ENCODE data around the gene C1QL4. TPM values are rescaled to one million over a fixed set of nuclear protein-coding genes. Genes with fewer than 3 reads are reported as not detected.
A peak's percentile ranks its signal among the peaks of the same experiment; 100 is the strongest.

Gene C1QL4
- polyA plus RNA-seq, 2 of the 4 experiments (the other 2 are of a cell fraction), result 1.5 to 2.8 TPM

GRCh38 chr12:49293056-49293956 lies 43.7 kb downstream of the C1QL4 start:
- ChIA-PET POLR2A (interaction anchor here (1.3 kb wide), 1 partner anchor 28 kb away, joined by 5 read pairs; no protein-coding TSS in a partner anchor), CTCF (interaction anchor here (0.6 to 15.8 kb wide), 19 partner anchors 8 to 289 kb away, joined by 3 to 164 read pairs (median 6); partner anchors contain the start of genes C1QL4, DNAJC22, TROAP and TUBA1C)
- H3K4me2 ChIP-seq, result no peak overlapping the region
- H3K4me1 ChIP-seq, result peaks cover 17% of the 10 kb centered on the region; the same call in 2 of the 3 replicates
- H3K4me3 ChIP-seq, result no peak overlapping the region
- H3K27ac ChIP-seq, result 0 out of 6 replicates have a peak overlapping the region, but pooled peaks of 1 of the 2 experiments have one; percentile 0
- WGBS (ENCODE audit: missing lambda C conversion rate), result 59% methylated on average over 16 of the region's 18 CpGs
- FAIRE-seq (no peak), DNase-seq (ENCODE audit: low read depth in 1 of 2, low spot score in 1 of 2) (no peak), ATAC-seq (no peak; a peak in 1 of 6 replicates)
- H3K9me3 ChIP-seq, result no peaks in the 10 kb centered on the region
- TF ChIP-seq NFE2L2 (conservative IDR thresholded peaks at IDR 0.05; ENCODE audit: low read length) (no peak), POLR2A (IDR thresholded peaks at IDR 0.05; ENCODE audit: low read length) (no peak), MAZ (IDR thresholded peaks at IDR 0.05; ENCODE audit: borderline replicate concordance, low read depth, low read length) (no peak), HEYL (CRISPR knock-in tag; IDR thresholded peaks at IDR 0.05) (no peak), ZC3H11A (IDR thresholded peaks at IDR 0.05) (no peak), CTCF (IDR thresholded peaks at IDR 0.05) (no peak), TP53 (CRISPR knock-in tag; IDR thresholded peaks at IDR 0.05) (no peak), HES2 (IDR thresholded peaks at IDR 0.05) (no peak), KDM1A (IDR thresholded peaks at IDR 0.05; ENCODE audit: low read depth) (no peak), HOXB5 (CRISPR knock-in tag; IDR thresholded peaks at IDR 0.05) (no peak), FOSB (CRISPR knock-in tag; IDR thresholded peaks at IDR 0.05) (no peak), BCL3 (IDR thresholded peaks at IDR 0.05) (no peak), JUN (IDR thresholded peaks at IDR 0.05) (no peak), SMC3 (IDR thresholded peaks at IDR 0.05) (no peak), KDM5A (IDR thresholded peaks at IDR 0.05) (no peak), POLR2AphosphoS2 (conservative IDR thresholded peaks at IDR 0.05; ENCODE audit: low read length) (no peak), CHD2 (IDR thresholded peaks at IDR 0.05; ENCODE audit: low read length, partially characterized antibody) (no peak)

GRCh38 chr12:49292729-49293055 lies 44.3 kb downstream of the C1QL4 start:
- Histone ChIP-seq H3K27ac (0 out of 6 replicates have a peak overlapping the region, but pooled peaks of 1 of the 2 experiments have one; percentile 0), H3K9me3 (no peaks in the 10 kb centered on the region), H3K4me1 (peaks cover 11% of the 10 kb centered on the region; the same call in 2 of the 3 replicates), H3K4me2 (no peak overlapping the region), H3K4me3 (no peak overlapping the region)
- no peak for DNase-seq (ENCODE audit: low read depth in 1 of 2, low spot score in 1 of 2)
- POLR2A ChIA-PET, result interaction anchor here (1.3 kb wide), 1 partner anchor 27 kb away, joined by 5 read pairs; no protein-coding TSS in a partner anchor
- TF ChIP-seq E2F6 (IDR thresholded peaks at IDR 0.05; ENCODE audit: borderline replicate concordance, low read depth), result no peak
- no peak for TF ChIP-seq POLR2A (IDR thresholded peaks at IDR 0.05; ENCODE audit: low read length)
- TF ChIP-seq NFE2L2 (conservative IDR thresholded peaks at IDR 0.05; ENCODE audit: low read length), result no peak
- no peak for TF ChIP-seq RARB (CRISPR knock-in tag; IDR thresholded peaks at IDR 0.05)
- TF ChIP-seq SMC3 (IDR thresholded peaks at IDR 0.05), result no peak
- TF ChIP-seq TFCP2L1 (CRISPR knock-in tag; IDR thresholded peaks at IDR 0.05), result no peak
- TF ChIP-seq MYC (IDR thresholded peaks at IDR 0.05; ENCODE audit: borderline replicate concordance, low read length), result no peak
- TF ChIP-seq CEBPB (IDR thresholded peaks at IDR 0.05), result no peak
- no peak for TF ChIP-seq ZSCAN20 (CRISPR knock-in tag; IDR thresholded peaks at IDR 0.05)
- no peak for TF ChIP-seq RFX5 (IDR thresholded peaks at IDR 0.05)
- no peak for TF ChIP-seq BHLHE40 (IDR thresholded peaks at IDR 0.05; ENCODE audit: low read depth, low read length)
- TF ChIP-seq BCL3 (IDR thresholded peaks at IDR 0.05), result no peak
- no peak for TF ChIP-seq ATOH8 (CRISPR knock-in tag; IDR thresholded peaks at IDR 0.05; ENCODE audit: low read depth)
- no peak for TF ChIP-seq EHMT2 (IDR thresholded peaks at IDR 0.05; ENCODE audit: low read depth)
- no peak for FAIRE-seq
- ATAC-seq, result no peak; a peak in 1 of 6 replicates
- CTCF ChIA-PET, result interaction anchor here (0.6 to 15.8 kb wide), 13 partner anchors 7 to 290 kb away, joined by 3 to 164 read pairs (median 31); partner anchors contain the start of genes C1QL4, DNAJC22, TROAP and TUBA1C
- WGBS (ENCODE audit: missing lambda C conversion rate), result 85% methylated on average over 7 of the region's 7 CpGs
